ENCODE data around the gene ARL6IP4.

Gene ARL6IP4

GRCh38 chr12:122965321-122965751 lies 15.1 kb upstream of the ARL6IP4 start:
- FAIRE-seq (no peak), DNase-seq (ENCODE audit: insufficient read length, low spot score) (no peak)
- no peak for TF ChIP-seq CTCF (IDR thresholded peaks at IDR 0.05; ENCODE audit: insufficient read depth, missing control alignments)

GRCh38 chr12:122965851-122966742 lies 14.4 kb upstream of the ARL6IP4 start, which contains the start of gene ABCB9:
ABCB9 (minus strand) TSS chr12:122966463; CDS start chr12:122960235, 6,228 bp downstream.
- peak; percentile 96 for DNase-seq (ENCODE audit: insufficient read length, low spot score)
- TF ChIP-seq CTCF (IDR thresholded peaks at IDR 0.05; ENCODE audit: insufficient read depth, missing control alignments), result no peak
- FAIRE-seq, result no peak

- DNase-seq (ENCODE audit: insufficient read length, low spot score) (no peak), FAIRE-seq (no peak)
- TF ChIP-seq CTCF (IDR thresholded peaks at IDR 0.05; ENCODE audit: insufficient read depth, missing control alignments), result no peak
Observed at GRCh38 chr12:122966743-122967550, 13.5 kb upstream of the ARL6IP4 start.

- no peak for TF ChIP-seq CTCF (IDR thresholded peaks at IDR 0.05; ENCODE audit: insufficient read depth, missing control alignments)
- DNase-seq (ENCODE audit: insufficient read length, low spot score) (no peak), FAIRE-seq (no peak)
Observed at GRCh38 chr12:122968104-122968503, 12.4 kb upstream of the ARL6IP4 start.

GRCh38 chr12:122969676-122970075 lies 10.8 kb upstream of the ARL6IP4 start:
- TF ChIP-seq CTCF (IDR thresholded peaks at IDR 0.05; ENCODE audit: insufficient read depth, missing control alignments), result no peak
- FAIRE-seq, result no peak
- no peak for DNase-seq (ENCODE audit: insufficient read length, low spot score)

GRCh38 chr12:122974274-122974891 lies 6.1 kb upstream of the ARL6IP4 start:
- no peak for TF ChIP-seq CTCF (IDR thresholded peaks at IDR 0.05; ENCODE audit: insufficient read depth, missing control alignments)
- FAIRE-seq (no peak), DNase-seq (ENCODE audit: insufficient read length, low spot score) (no peak)
